BLaER1 (cell line): ENCODE results near the gene KIAA0232.

Experiments used
- H3K27ac ChIP-seq: shearing (Covaris generic); formaldehyde crosslinking; 2 replicates; pipeline ENCODE4 v1.8.1; 2022
- H3K27me3 ChIP-seq: shearing (Covaris generic); formaldehyde crosslinking; 2 replicates; pipeline ENCODE4 v1.8.1; 2022
- H3K36me3 ChIP-seq: shearing (Covaris generic); formaldehyde crosslinking; 2 replicates; pipeline ENCODE4 v1.8.1; 2022
- H3K4me1 ChIP-seq: shearing (Covaris generic); formaldehyde crosslinking; 2 replicates; pipeline ENCODE4 v1.8.1; 2022
- H3K4me2 ChIP-seq: shearing (Covaris generic); formaldehyde crosslinking; 2 replicates; pipeline ENCODE4 v1.8.1; 2022
- H3K4me3 ChIP-seq: shearing (Covaris generic); formaldehyde crosslinking; 2 replicates; pipeline ENCODE4 v1.8.1; 2022
- H3K9ac ChIP-seq: shearing (Covaris generic); formaldehyde crosslinking; 2 replicates; pipeline ENCODE4 v1.8.1; 2022
- H3K9me3 ChIP-seq: shearing (Covaris generic); formaldehyde crosslinking; 2 replicates; pipeline ENCODE4 v1.8.1; 2022
- H4K20me1 ChIP-seq: shearing (Covaris generic); formaldehyde crosslinking; 2 replicates; pipeline ENCODE4 v1.8.1; 2022
- Cebpa-rat ChIP-seq: shearing (Covaris generic); IDR thresholded peaks from 2 replicates; pipeline ENCODE4 v1.8.1; 2022

Gene KIAA0232

GRCh38 chr4:6747294-6748051 lies 35.1 kb upstream of the KIAA0232 start:
- no peak overlapping the region for H3K4me3 ChIP-seq
- peaks cover 14% of the 10 kb centered on the region for H3K9me3 ChIP-seq
- peak overlapping the region; percentile 49 for H3K27ac ChIP-seq
- H3K36me3 ChIP-seq = no peaks in the 10 kb centered on the region
- no peaks in the 10 kb centered on the region for H4K20me1 ChIP-seq
- peak overlapping the region; percentile 43 for H3K4me2 ChIP-seq
- peaks cover 67% of the 10 kb centered on the region for H3K4me1 ChIP-seq
- TF ChIP-seq Cebpa-rat = no peak
- H3K9ac ChIP-seq = peak overlapping the region; percentile 15; the same call in 1 of the 2 replicates
- no peaks in the 10 kb centered on the region for H3K27me3 ChIP-seq

- Histone ChIP-seq H3K4me1 (peaks cover 60% of the 10 kb centered on the region), H3K27me3 (no peaks in the 10 kb centered on the region), H3K4me3 (no peak overlapping the region), H3K36me3 (no peaks in the 10 kb centered on the region), H3K27ac (no peak overlapping the region), H3K9ac (no peak overlapping the region), H4K20me1 (no peaks in the 10 kb centered on the region), H3K9me3 (peaks cover 14% of the 10 kb centered on the region), H3K4me2 (no peak overlapping the region)
- no peak for TF ChIP-seq Cebpa-rat
These were observed 34.2 kb upstream of the KIAA0232 start for GRCh38 chr4:6748286-6748685.

- no peak overlapping the region for H3K4me2 ChIP-seq
- no peaks in the 10 kb centered on the region for H3K36me3 ChIP-seq
These were observed 33.0 kb upstream of the KIAA0232 start for GRCh38 chr4:6749340-6750171.

GRCh38 chr4:6750286-6751221 lies 32.0 kb upstream of the KIAA0232 start:
- Histone ChIP-seq H3K27ac (peak overlapping the region; percentile 78), H3K9me3 (peaks cover 1% of the 10 kb centered on the region; the same call in 1 of the 2 replicates), H4K20me1 (no peaks in the 10 kb centered on the region), H3K9ac (peak overlapping the region; percentile 74; the same call in 1 of the 2 replicates), H3K27me3 (no peaks in the 10 kb centered on the region), H3K4me2 (peak overlapping the region; percentile 86), H3K36me3 (no peaks in the 10 kb centered on the region), H3K4me1 (peaks cover 60% of the 10 kb centered on the region), H3K4me3 (no peak overlapping the region)
- TF ChIP-seq Cebpa-rat = no peak

More at GRCh38 chr4:6749340-6750171, 33.0 kb upstream of the KIAA0232 start:
- no peak for TF ChIP-seq Cebpa-rat
- peak overlapping the region; percentile 15; the same call in 1 of the 2 replicates for H3K9ac ChIP-seq
- peak overlapping the region; percentile 35 for H3K27ac ChIP-seq
- no peaks in the 10 kb centered on the region for H3K27me3 ChIP-seq
- H3K9me3 ChIP-seq = peaks cover 10% of the 10 kb centered on the region
- H4K20me1 ChIP-seq = no peaks in the 10 kb centered on the region
- peaks cover 60% of the 10 kb centered on the region for H3K4me1 ChIP-seq
- no peak overlapping the region for H3K4me3 ChIP-seq

GRCh38 chr4:6751611-6752485 lies 30.7 kb upstream of the KIAA0232 start:
- peak overlapping the region; percentile 55 for H3K4me3 ChIP-seq
- H3K9ac ChIP-seq = peak overlapping the region; percentile 74
- TF ChIP-seq Cebpa-rat = no peak
- no peaks in the 10 kb centered on the region for H3K36me3 ChIP-seq
- H3K27ac ChIP-seq = peak overlapping the region; percentile 78
- H3K4me1 ChIP-seq = peaks cover 53% of the 10 kb centered on the region
- no peaks in the 10 kb centered on the region for H3K9me3 ChIP-seq
- no peaks in the 10 kb centered on the region for H3K27me3 ChIP-seq
- H3K4me2 ChIP-seq = peak overlapping the region; percentile 86
- no peaks in the 10 kb centered on the region for H4K20me1 ChIP-seq

GRCh38 chr4:6752486-6752829 lies 30.1 kb upstream of the KIAA0232 start:
- H3K27ac ChIP-seq = no peak overlapping the region

GRCh38 chr4:6753103-6753560 lies 29.4 kb upstream of the KIAA0232 start:
- Histone ChIP-seq H4K20me1 (no peaks in the 10 kb centered on the region), H3K36me3 (no peaks in the 10 kb centered on the region), H3K9ac (no peak overlapping the region), H3K4me1 (peaks cover 40% of the 10 kb centered on the region), H3K9me3 (no peaks in the 10 kb centered on the region), H3K27ac (no peak overlapping the region), H3K4me3 (no peak overlapping the region), H3K4me2 (no peak overlapping the region), H3K27me3 (no peaks in the 10 kb centered on the region)
- no peak for TF ChIP-seq Cebpa-rat

More at GRCh38 chr4:6752486-6752829, 30.1 kb upstream of the KIAA0232 start:
- no peaks in the 10 kb centered on the region for H3K27me3 ChIP-seq
- H3K4me2 ChIP-seq = peak overlapping the region; percentile 86
- no peak overlapping the region for H3K9ac ChIP-seq
- no peaks in the 10 kb centered on the region for H3K9me3 ChIP-seq
- TF ChIP-seq Cebpa-rat = no peak
- no peaks in the 10 kb centered on the region for H3K36me3 ChIP-seq
- no peak overlapping the region for H3K4me3 ChIP-seq
- peaks cover 47% of the 10 kb centered on the region for H3K4me1 ChIP-seq
- no peaks in the 10 kb centered on the region for H4K20me1 ChIP-seq

GRCh38 chr4:6753891-6754290 lies 28.6 kb upstream of the KIAA0232 start:
- Histone ChIP-seq H3K4me3 (no peak overlapping the region), H3K27ac (no peak overlapping the region), H3K36me3 (no peaks in the 10 kb centered on the region), H3K9me3 (no peaks in the 10 kb centered on the region), H4K20me1 (no peaks in the 10 kb centered on the region), H3K27me3 (no peaks in the 10 kb centered on the region), H3K4me1 (peaks cover 35% of the 10 kb centered on the region), H3K4me2 (no peak overlapping the region), H3K9ac (no peak overlapping the region)
- TF ChIP-seq Cebpa-rat = no peak
